Subcutaneous abdominal adipose tissue (tissue), 5 donors: ENCODE results near the gene BPIFB6.

Experiments used
- H3K27ac ChIP-seq: one replicate; pipeline ENCODE4 v1.7.0; 2013; ENCODE audit warnings: low read depth, mild to moderate bottlenecking, inconsistent platforms, low read length, moderate library complexity
- H3K27me3 ChIP-seq, 5 donors: one replicate each; pipeline ENCODE4 v1.7.0; 2013; ENCODE audit warnings: low read length in 5 of 5, inconsistent platforms in 1 of 5; ENCODE audit not compliant: control insufficient read depth in 5 of 5, insufficient read depth in 4 of 5
- H3K36me3 ChIP-seq, 5 donors: one replicate each; pipeline ENCODE4 v1.7.0; 2013; ENCODE audit warnings: low read length in 5 of 5; ENCODE audit not compliant: control insufficient read depth in 5 of 5, insufficient read depth in 5 of 5
- H3K4me1 ChIP-seq, 5 donors: one replicate each; pipeline ENCODE4 v1.7.0; 2013; ENCODE audit warnings: low read length in 5 of 5, mild to moderate bottlenecking in 3 of 5, moderate library complexity in 1 of 5; ENCODE audit not compliant: control insufficient read depth in 5 of 5, insufficient read depth in 5 of 5
- H3K4me3 ChIP-seq, 5 donors: one replicate each; pipeline ENCODE4 v1.7.0; 2013; ENCODE audit warnings: low read length in 5 of 5, low read depth in 1 of 5
- H3K9ac ChIP-seq, 5 donors: one replicate each; pipeline ENCODE4 v1.7.0; 2013; ENCODE audit warnings: low read length in 5 of 5, mild to moderate bottlenecking in 4 of 5, moderate library complexity in 3 of 5
- H3K9me3 ChIP-seq, 5 donors: one replicate each; pipeline ENCODE4 v1.7.0; 2013; ENCODE audit warnings: low read length in 5 of 5; ENCODE audit not compliant: control insufficient read depth in 5 of 5
- donor health status: healthy.
- donor health status: healthy.
- donor health status: healthy.
- donor health status: healthy.
- donor health status: healthy.

The BPIFB6 gene

GRCh38 chr20:33023439-33024242, 7.8 kb upstream of the BPIFB6 start:
- Histone ChIP-seq H3K27me3 (peaks cover 0 to 23% (median 8%) of the 10 kb centered on the region in 5 donors), H3K4me1 (no peaks in the 10 kb centered on the region), H3K27ac (no peak overlapping the region), H3K4me3 (no peak overlapping the region), H3K9me3 (peaks cover 0 to 3% (median 0%) of the 10 kb centered on the region in 5 donors), H3K9ac (no peak overlapping the region), H3K36me3 (no peaks in the 10 kb centered on the region)

- Histone ChIP-seq H3K9me3 (peaks cover 0 to 3% (median 0%) of the 10 kb centered on the region in 5 donors), H3K4me3 (no peak overlapping the region), H3K9ac (no peak overlapping the region), H3K27ac (no peak overlapping the region), H3K36me3 (no peaks in the 10 kb centered on the region), H3K4me1 (no peaks in the 10 kb centered on the region), H3K27me3 (peaks cover 0 to 23% (median 12%) of the 10 kb centered on the region in 5 donors)
Observed at GRCh38 chr20:33024243-33024560, 7.2 kb upstream of the BPIFB6 start.

GRCh38 chr20:33024609-33025317, 6.7 kb upstream of the BPIFB6 start:
- no peak overlapping the region for H3K4me3 ChIP-seq
- no peak overlapping the region for H3K27ac ChIP-seq
- H3K9me3 ChIP-seq = peaks cover 0 to 3% (median 0%) of the 10 kb centered on the region in 5 donors
- no peaks in the 10 kb centered on the region for H3K4me1 ChIP-seq
- H3K9ac ChIP-seq = no peak overlapping the region
- H3K36me3 ChIP-seq = no peaks in the 10 kb centered on the region
- peaks cover 0 to 23% (median 15%) of the 10 kb centered on the region in 5 donors for H3K27me3 ChIP-seq

- Histone ChIP-seq H3K4me3 (no peak overlapping the region), H3K36me3 (no peaks in the 10 kb centered on the region), H3K9ac (no peak overlapping the region)
Observed at GRCh38 chr20:33025318-33025876, 6.1 kb upstream of the BPIFB6 start.

GRCh38 chr20:33026072-33026778, 5.2 kb upstream of the BPIFB6 start:
- Histone ChIP-seq H3K36me3 (no peaks in the 10 kb centered on the region), H3K9ac (no peak overlapping the region), H3K9me3 (peaks cover 0 to 3% (median 0%) of the 10 kb centered on the region in 5 donors), H3K27me3 (peaks cover 0 to 20% (median 12%) of the 10 kb centered on the region in 5 donors), H3K4me1 (no peaks in the 10 kb centered on the region), H3K27ac (no peak overlapping the region), H3K4me3 (no peak overlapping the region)

More at GRCh38 chr20:33025318-33025876, 6.1 kb upstream of the BPIFB6 start:
- no peak overlapping the region for H3K27ac ChIP-seq
- H3K27me3 ChIP-seq = peaks cover 0 to 21% (median 17%) of the 10 kb centered on the region in 5 donors
- H3K4me1 ChIP-seq = no peaks in the 10 kb centered on the region
- H3K9me3 ChIP-seq = peaks cover 0 to 3% (median 0%) of the 10 kb centered on the region in 5 donors

GRCh38 chr20:33026779-33027759, 4.4 kb upstream of the BPIFB6 start:
- peaks cover 0 to 20% (median 11%) of the 10 kb centered on the region in 5 donors for H3K27me3 ChIP-seq
- no peak overlapping the region for H3K9ac ChIP-seq
- no peaks in the 10 kb centered on the region for H3K4me1 ChIP-seq
- peaks cover 0 to 3% (median 0%) of the 10 kb centered on the region in 5 donors for H3K9me3 ChIP-seq
- H3K4me3 ChIP-seq = no peak overlapping the region
- H3K27ac ChIP-seq = no peak overlapping the region
- H3K36me3 ChIP-seq = no peaks in the 10 kb centered on the region

- Histone ChIP-seq H3K36me3 (no peaks in the 10 kb centered on the region), H3K9me3 (peaks cover 0 to 6% (median 2%) of the 10 kb centered on the region in 5 donors), H3K27ac (no peak overlapping the region), H3K27me3 (peaks cover 0 to 20% (median 11%) of the 10 kb centered on the region in 5 donors), H3K4me3 (no peak overlapping the region), H3K9ac (no peak overlapping the region), H3K4me1 (no peaks in the 10 kb centered on the region)
Observed at GRCh38 chr20:33027769-33028751, 3.4 kb upstream of the BPIFB6 start.

GRCh38 chr20:33028875-33029274, 2.6 kb upstream of the BPIFB6 start:
- peaks cover 0 to 20% (median 11%) of the 10 kb centered on the region in 5 donors for H3K27me3 ChIP-seq
- no peak overlapping the region for H3K27ac ChIP-seq
- H3K4me1 ChIP-seq = no peaks in the 10 kb centered on the region
- H3K9me3 ChIP-seq = peaks cover 0 to 11% (median 5%) of the 10 kb centered on the region in 5 donors
- H3K36me3 ChIP-seq = no peaks in the 10 kb centered on the region
- H3K9ac ChIP-seq = no peak overlapping the region
- H3K4me3 ChIP-seq = no peak overlapping the region
